Activated T-helper 2 cell treated with anti-CD3 and anti-CD28 coated beads, Interferon-gamma antibody, Interleukin-2, Interleukin-4, amounts not matched to agents 10 μg/mL and 5 μg/mL and 100 μg/mL, durations not matched to agents 14 hours and 24 hours and 36 hours (primary cell): Measurements from ENCODE around the gene TEAD1. TPM values are rescaled to one million over a fixed set of nuclear protein-coding genes. Genes with fewer than 3 reads are reported as not detected.
"Not testable (repeated sequence)": the region's sequence is repeated elsewhere in the genome, so short reads cannot be mapped to it uniquely, and the experiment has no call there.

ENCODE experiments used
- DNase-seq: peaks from one replicate; pipeline ENCODE4 v3.0.0; 2021; ENCODE audit warnings: low spot score
- H3K27ac Mint-ChIP-seq: one replicate; pipeline ENCODE4 v1.8.0; 2021; ENCODE audit warnings: mixed read lengths
- H3K27me3 Mint-ChIP-seq: one replicate; pipeline ENCODE4 v1.8.0; 2021; ENCODE audit warnings: low read depth, mixed read lengths
- H3K36me3 Mint-ChIP-seq: one replicate; pipeline ENCODE4 v1.8.0; 2021; ENCODE audit warnings: low read depth, mixed read lengths
- H3K4me1 Mint-ChIP-seq: one replicate; pipeline ENCODE4 v1.8.0; 2021; ENCODE audit warnings: low read depth, mixed read lengths
- H3K4me3 Mint-ChIP-seq: one replicate; pipeline ENCODE4 v1.8.0; 2021; ENCODE audit warnings: low read depth, mild to moderate bottlenecking, moderate library complexity, mixed read lengths
- H3K9me3 Mint-ChIP-seq: one replicate; pipeline ENCODE4 v1.8.0; 2021; ENCODE audit warnings: mixed read lengths
- intact Hi-C: fragments of 100-400 bp; cut with micrococcal nuclease; formaldehyde crosslinking; loops from one replicate; pipeline ENCODE4 v1.15.1; 2023
- total RNA-seq: library from RNA; stranded (reverse); gene quantifications from 2 replicates; pipeline ENCODE4 v1.2.3, GENCODE V29; 2022

TEAD1 gene
- total RNA-seq, 1 donor from 2014 or later = 1.3 TPM

- H3K4me1 Mint-ChIP-seq = peaks cover 2% of the 10 kb centered on the region
- peaks cover 56% of the 10 kb centered on the region for H3K27me3 Mint-ChIP-seq
- H3K9me3 Mint-ChIP-seq = no peaks in the 10 kb centered on the region
- H3K36me3 Mint-ChIP-seq = no peaks in the 10 kb centered on the region
- intact Hi-C loops = no loop called here
- H3K27ac Mint-ChIP-seq = no peak overlapping the region
- H3K4me3 Mint-ChIP-seq = no peak overlapping the region
- no peak for DNase-seq
Observed at GRCh38 chr11:12862696-12863469, 188.7 kb downstream of the TEAD1 start.

DNA sequence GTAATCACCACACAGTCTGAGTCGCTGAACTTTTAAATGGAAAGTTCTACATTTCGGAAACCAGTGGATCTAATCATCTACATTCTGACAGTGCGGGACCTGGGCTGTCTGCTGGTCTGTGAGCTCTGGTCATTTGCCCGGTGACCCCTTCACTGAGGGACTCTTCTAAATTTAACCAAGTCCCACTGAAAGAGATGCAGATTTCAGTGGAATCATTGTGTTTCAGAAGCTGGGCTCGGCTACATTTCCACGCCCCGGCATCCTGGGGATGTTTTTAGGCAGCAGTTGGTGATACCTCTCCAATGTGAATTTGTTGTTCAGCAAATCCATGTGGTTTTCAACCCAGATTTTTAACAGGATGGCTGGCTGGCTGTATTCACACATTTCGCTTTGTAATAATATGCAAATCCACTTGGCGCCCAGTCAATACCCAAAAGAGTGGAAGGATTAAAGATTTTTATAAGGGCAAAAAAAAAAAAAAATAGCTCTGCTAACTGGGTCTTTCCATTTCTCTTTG lies 189.4 kb downstream of the TEAD1 start:
- Mint-ChIP-seq H3K9me3 (no peaks in the 10 kb centered on the region), H3K36me3 (no peaks in the 10 kb centered on the region), H3K27me3 (peaks cover 55% of the 10 kb centered on the region)

GRCh38 chr11:12864316-12865156 lies 190.3 kb downstream of the TEAD1 start:
- DNase-seq = no peak
- Mint-ChIP-seq H3K27me3 (peaks cover 52% of the 10 kb centered on the region), H3K4me1 (peaks cover 2% of the 10 kb centered on the region), H3K4me3 (no peak overlapping the region), H3K36me3 (no peaks in the 10 kb centered on the region), H3K27ac (no peak overlapping the region), H3K9me3 (no peaks in the 10 kb centered on the region)
- intact Hi-C loops = no loop called here

More for the DNA sequence above, 189.4 kb downstream of the TEAD1 start:
- DNase-seq = no peak
- intact Hi-C loops = no loop called here
- Mint-ChIP-seq H3K27ac (no peak overlapping the region), H3K4me1 (peaks cover 2% of the 10 kb centered on the region), H3K4me3 (no peak overlapping the region)

DNA sequence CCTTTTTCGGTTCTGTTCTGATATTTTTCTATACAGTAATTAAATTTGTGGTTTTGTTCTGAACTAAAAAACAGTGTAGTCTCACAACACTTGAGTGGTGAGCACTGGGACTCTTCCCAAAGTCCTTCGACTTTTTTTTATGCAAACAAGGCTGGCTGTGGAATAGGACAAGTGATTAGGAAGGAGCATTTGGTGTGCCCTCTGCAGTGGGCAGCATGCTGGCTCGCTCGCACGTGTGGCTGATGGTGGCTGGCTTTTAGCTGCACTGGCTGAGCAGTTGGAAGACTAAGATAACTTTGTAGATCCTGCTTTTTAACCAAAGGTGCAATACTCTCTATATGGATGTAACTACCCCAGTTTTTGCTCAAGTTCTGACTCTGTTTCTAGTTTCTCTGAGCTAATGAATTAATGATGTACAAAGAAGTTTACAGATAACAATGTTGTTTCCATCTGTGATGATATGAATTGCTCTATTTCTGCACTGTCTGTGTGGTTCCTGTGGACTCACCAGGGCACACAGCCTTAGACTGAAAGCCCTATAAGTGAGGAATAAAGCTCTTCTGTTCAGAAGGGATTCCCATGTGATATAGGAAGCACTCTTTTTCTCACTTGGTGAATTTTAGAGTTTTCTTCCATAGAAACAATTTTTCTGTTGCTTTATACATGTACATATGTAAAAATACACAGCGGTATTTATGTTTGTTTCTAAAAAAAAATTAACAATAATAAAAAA lies 191.8 kb downstream of the TEAD1 start:
- Mint-ChIP-seq H3K27me3 (peaks cover 48% of the 10 kb centered on the region), H3K27ac (no peak overlapping the region), H3K4me3 (no peak overlapping the region), H3K4me1 (peaks cover 2% of the 10 kb centered on the region), H3K36me3 (no peaks in the 10 kb centered on the region), H3K9me3 (no peaks in the 10 kb centered on the region)
- DNase-seq = no peak
- intact Hi-C loops = no loop called here

GRCh38 chr11:12867531-12867930 lies 193.3 kb downstream of the TEAD1 start:
- H3K4me1 Mint-ChIP-seq = peaks cover 2% of the 10 kb centered on the region
- no peak for DNase-seq
- no peak overlapping the region for H3K4me3 Mint-ChIP-seq
- peaks cover 43% of the 10 kb centered on the region for H3K27me3 Mint-ChIP-seq
- H3K36me3 Mint-ChIP-seq = no peaks in the 10 kb centered on the region
- intact Hi-C loops = no loop called here
- H3K9me3 Mint-ChIP-seq = no peaks in the 10 kb centered on the region
- H3K27ac Mint-ChIP-seq = no peak overlapping the region

- no peak for DNase-seq
- H3K27me3 Mint-ChIP-seq = peaks cover 36% of the 10 kb centered on the region
- intact Hi-C loops = no loop called here
- H3K9me3 Mint-ChIP-seq = no peaks in the 10 kb centered on the region
- H3K4me3 Mint-ChIP-seq = no peak overlapping the region
- H3K4me1 Mint-ChIP-seq = no peaks in the 10 kb centered on the region
- no peaks in the 10 kb centered on the region for H3K36me3 Mint-ChIP-seq
- H3K27ac Mint-ChIP-seq = no peak overlapping the region
Observed at GRCh38 chr11:12868315-12869073, 194.3 kb downstream of the TEAD1 start.

DNA sequence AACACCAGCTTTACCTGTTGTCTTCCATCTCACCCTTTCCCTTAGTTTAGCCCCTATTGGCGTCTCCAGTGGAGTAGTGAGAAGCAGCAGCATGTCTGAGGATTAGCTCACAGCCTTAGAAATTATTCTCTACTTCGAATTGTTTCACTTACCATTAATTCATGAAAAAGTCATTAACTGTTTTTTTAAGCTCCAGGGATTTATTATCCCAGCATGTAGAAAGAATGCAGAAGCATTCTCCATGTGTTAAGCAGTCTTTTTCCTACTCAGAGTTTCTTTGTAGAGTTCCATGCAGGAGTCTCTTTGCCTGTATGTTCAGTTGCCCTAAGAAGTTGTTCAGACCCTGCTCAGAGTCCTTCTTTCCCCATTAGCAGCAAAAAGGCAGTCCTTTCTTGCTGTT lies 197.0 kb downstream of the TEAD1 start:
- no peaks in the 10 kb centered on the region for H3K36me3 Mint-ChIP-seq
- H3K27me3 Mint-ChIP-seq = peaks cover 23% of the 10 kb centered on the region
- no peaks in the 10 kb centered on the region for H3K4me1 Mint-ChIP-seq
- no peak overlapping the region for H3K4me3 Mint-ChIP-seq
- no peak overlapping the region for H3K27ac Mint-ChIP-seq
- no peaks in the 10 kb centered on the region for H3K9me3 Mint-ChIP-seq
- DNase-seq = no peak
- intact Hi-C loops = no loop called here

- intact Hi-C loops = no loop called here
- no peaks in the 10 kb centered on the region for H3K9me3 Mint-ChIP-seq
- no peak overlapping the region for H3K4me3 Mint-ChIP-seq
- no peaks in the 10 kb centered on the region for H3K4me1 Mint-ChIP-seq
- DNase-seq = no peak
- H3K27me3 Mint-ChIP-seq = peaks cover 19% of the 10 kb centered on the region
- H3K36me3 Mint-ChIP-seq = no peaks in the 10 kb centered on the region
- no peak overlapping the region for H3K27ac Mint-ChIP-seq
Observed at GRCh38 chr11:12871788-12872321, 197.6 kb downstream of the TEAD1 start.

DNA sequence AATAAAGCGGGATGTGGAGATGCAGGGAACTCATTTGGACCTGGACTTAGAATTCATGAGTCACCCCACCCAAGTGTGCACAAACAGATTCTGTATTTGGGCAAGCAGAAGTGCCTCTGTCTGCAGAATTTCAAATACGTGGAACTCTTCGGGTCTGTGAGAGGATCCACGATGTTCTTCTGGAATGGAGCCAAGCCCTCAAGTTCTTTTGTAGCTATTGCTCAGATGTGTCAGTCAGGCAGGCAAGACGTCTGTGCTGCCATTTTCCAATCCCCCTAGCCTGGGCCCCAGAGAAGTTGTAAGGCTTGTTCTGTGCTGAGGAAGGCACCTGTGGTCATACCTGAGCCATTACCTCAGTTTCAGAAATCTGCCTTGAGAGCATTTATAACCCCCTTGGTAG lies 202.1 kb downstream of the TEAD1 start:
- no peak for DNase-seq
- no peaks in the 10 kb centered on the region for H3K4me1 Mint-ChIP-seq
- H3K9me3 Mint-ChIP-seq = no peaks in the 10 kb centered on the region
- H3K27me3 Mint-ChIP-seq = peaks cover 16% of the 10 kb centered on the region
- intact Hi-C loops = no loop called here
- no peaks in the 10 kb centered on the region for H3K36me3 Mint-ChIP-seq
- H3K4me3 Mint-ChIP-seq = no peak overlapping the region
- H3K27ac Mint-ChIP-seq = no peak overlapping the region

DNA sequence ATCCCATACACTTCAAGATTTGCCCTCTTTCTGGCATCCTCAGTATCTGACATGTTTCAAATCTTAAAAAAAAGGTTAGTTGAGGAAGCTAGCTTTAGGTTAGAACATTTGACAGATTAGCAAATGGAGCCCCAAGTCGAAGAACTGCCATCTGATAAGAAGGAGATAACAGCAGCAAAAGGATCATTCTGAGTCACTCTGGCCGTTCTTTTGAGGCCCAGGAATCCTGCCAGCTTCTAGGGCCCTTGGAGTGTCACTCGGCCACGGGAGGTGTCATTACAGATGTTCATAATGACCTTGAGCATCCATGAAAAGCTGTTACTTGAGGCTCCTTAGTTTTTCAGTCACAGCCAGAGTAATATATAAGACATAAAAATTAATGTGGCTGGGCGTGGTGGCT lies 202.8 kb downstream of the TEAD1 start:
- H3K27ac Mint-ChIP-seq = no peak overlapping the region
- no peak for DNase-seq
- H3K4me1 Mint-ChIP-seq = no peaks in the 10 kb centered on the region
- H3K4me3 Mint-ChIP-seq = no peak overlapping the region
- H3K9me3 Mint-ChIP-seq = no peaks in the 10 kb centered on the region
- no peaks in the 10 kb centered on the region for H3K36me3 Mint-ChIP-seq
- peaks cover 14% of the 10 kb centered on the region for H3K27me3 Mint-ChIP-seq
- intact Hi-C loops = no loop called here

- intact Hi-C loops, DNase-seq, H3K4me3 Mint-ChIP-seq, H3K9me3 Mint-ChIP-seq, H3K36me3 Mint-ChIP-seq, H3K4me1 Mint-ChIP-seq, H3K27ac Mint-ChIP-seq: not testable (repeated sequence)
- H3K27me3 Mint-ChIP-seq = peaks cover 14% of the 10 kb centered on the region
Observed at GRCh38 chr11:12877508-12877907, 203.3 kb downstream of the TEAD1 start.

DNA sequence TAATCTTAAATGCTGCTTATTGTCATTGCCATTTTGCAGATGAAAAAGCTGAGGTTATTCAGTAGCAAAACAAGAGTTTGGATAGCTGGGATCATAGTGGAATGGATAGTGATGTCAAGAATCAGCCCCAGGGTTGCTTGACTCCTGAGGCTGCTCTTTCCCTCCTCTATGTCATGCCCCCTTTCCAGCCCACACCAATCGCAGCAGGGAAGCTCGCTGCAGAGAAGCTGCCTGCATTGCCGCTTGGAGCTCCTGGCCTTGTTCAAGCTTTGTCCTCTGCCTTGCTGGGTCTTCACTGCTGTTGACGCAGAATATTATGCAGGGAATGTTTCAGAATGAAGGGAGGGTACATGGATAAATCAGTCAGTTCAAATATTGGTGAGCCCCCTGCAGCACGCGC lies 206.1 kb downstream of the TEAD1 start:
- Mint-ChIP-seq H3K36me3 (no peaks in the 10 kb centered on the region), H3K4me1 (no peaks in the 10 kb centered on the region)
- intact Hi-C loops = no loop called here

More for the DNA sequence above, 206.1 kb downstream of the TEAD1 start:
- H3K27ac Mint-ChIP-seq = no peak overlapping the region
- DNase-seq = no peak
- no peak overlapping the region for H3K4me3 Mint-ChIP-seq
- H3K9me3 Mint-ChIP-seq = no peaks in the 10 kb centered on the region
- peaks cover 6% of the 10 kb centered on the region for H3K27me3 Mint-ChIP-seq
